Neural cell (in vitro differentiated cells): ENCODE data around the gene JMJD6.
"Not testable (repeated sequence)": the region's sequence is repeated elsewhere in the genome, so short reads cannot be mapped to it uniquely, and the experiment has no call there.

Experiments used
- POLR2AphosphoS5 ChIP-seq: IDR thresholded peaks from 2 replicates; pipeline ENCODE4 v1.6.1; 2012
- TF ChIP-seq, protein P1 (sequence below): fragments of 450-650 bp; IDR thresholded peaks from 2 replicates; pipeline ENCODE4 v1.5.1; 2014; ENCODE audit warnings: antibody characterized with exemption, mild to moderate bottlenecking, moderate library complexity; ENCODE audit not compliant: poor library complexity, severe bottlenecking

DNA sequence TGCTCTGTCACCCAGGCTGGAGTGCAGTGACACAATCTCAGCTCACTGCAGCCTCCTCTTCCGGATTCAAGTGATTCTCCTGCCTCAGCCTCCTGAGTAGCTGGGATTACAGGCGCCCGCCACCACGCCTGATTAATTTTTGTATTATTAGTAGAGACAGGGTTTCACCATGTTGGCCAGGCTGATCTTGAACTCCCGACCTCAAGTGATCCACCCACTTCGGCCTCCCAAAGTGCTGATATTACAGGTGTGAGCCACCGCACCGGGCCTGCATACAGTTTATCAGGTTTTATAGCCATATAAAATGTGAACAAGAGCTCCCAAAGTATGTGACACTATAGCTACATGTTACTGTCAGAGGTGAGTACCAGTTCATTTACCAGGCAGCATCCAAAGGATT is 3.4 kb downstream of the JMJD6 start:
- TF ChIP-seq, protein P1, sequence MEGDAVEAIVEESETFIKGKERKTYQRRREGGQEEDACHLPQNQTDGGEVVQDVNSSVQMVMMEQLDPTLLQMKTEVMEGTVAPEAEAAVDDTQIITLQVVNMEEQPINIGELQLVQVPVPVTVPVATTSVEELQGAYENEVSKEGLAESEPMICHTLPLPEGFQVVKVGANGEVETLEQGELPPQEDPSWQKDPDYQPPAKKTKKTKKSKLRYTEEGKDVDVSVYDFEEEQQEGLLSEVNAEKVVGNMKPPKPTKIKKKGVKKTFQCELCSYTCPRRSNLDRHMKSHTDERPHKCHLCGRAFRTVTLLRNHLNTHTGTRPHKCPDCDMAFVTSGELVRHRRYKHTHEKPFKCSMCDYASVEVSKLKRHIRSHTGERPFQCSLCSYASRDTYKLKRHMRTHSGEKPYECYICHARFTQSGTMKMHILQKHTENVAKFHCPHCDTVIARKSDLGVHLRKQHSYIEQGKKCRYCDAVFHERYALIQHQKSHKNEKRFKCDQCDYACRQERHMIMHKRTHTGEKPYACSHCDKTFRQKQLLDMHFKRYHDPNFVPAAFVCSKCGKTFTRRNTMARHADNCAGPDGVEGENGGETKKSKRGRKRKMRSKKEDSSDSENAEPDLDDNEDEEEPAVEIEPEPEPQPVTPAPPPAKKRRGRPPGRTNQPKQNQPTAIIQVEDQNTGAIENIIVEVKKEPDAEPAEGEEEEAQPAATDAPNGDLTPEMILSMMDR = not testable (repeated sequence)
- not testable (repeated sequence) for TF ChIP-seq POLR2AphosphoS5
